H9 (cell line): ENCODE data around the gene ZNF784. TPM values are rescaled to one million over a fixed set of nuclear protein-coding genes. Genes with fewer than 3 reads are reported as not detected.
A peak's percentile ranks its signal among the peaks of the same experiment; 100 is the strongest.

Source experiments
- DNase-seq: peaks from one replicate; pipeline ENCODE4 v3.0.0-alpha.2; 2017
- H2AFZ ChIP-seq: one replicate; pipeline ENCODE4 v1.6.1; 2013; ENCODE audit warnings: mild to moderate bottlenecking, low read length, control low read depth, moderate library complexity
- H2AK5ac ChIP-seq: 2 replicates; pipeline ENCODE4 v1.6.1; 2013; ENCODE audit warnings: low read length, control low read depth, mixed read lengths; ENCODE audit not compliant: insufficient read length
- H2BK120ac ChIP-seq: one replicate; pipeline ENCODE4 v1.6.1; 2013; ENCODE audit warnings: low read depth, mild to moderate bottlenecking, low read length, control low read depth, inconsistent platforms; ENCODE audit not compliant: poor library complexity, severe bottlenecking
- H2BK12ac ChIP-seq: 2 replicates; pipeline ENCODE4 v1.6.1; 2013; ENCODE audit warnings: low read length, control low read depth, mixed read lengths, low read depth; ENCODE audit not compliant: insufficient read length
- H2BK15ac ChIP-seq: 2 replicates; pipeline ENCODE4 v1.6.1; 2013; ENCODE audit warnings: low read depth, low read length, control low read depth
- H2BK20ac ChIP-seq: one replicate; pipeline ENCODE4 v1.6.1; 2013; ENCODE audit warnings: low read depth, mild to moderate bottlenecking, low read length, control low read depth, inconsistent platforms; ENCODE audit not compliant: poor library complexity, severe bottlenecking
- H2BK5ac ChIP-seq: 2 replicates; pipeline ENCODE4 v1.6.1; 2013; ENCODE audit warnings: low read length, control low read depth, mixed read lengths; ENCODE audit not compliant: insufficient read length
- H3K14ac ChIP-seq: 2 replicates; pipeline ENCODE4 v1.6.1; 2013; ENCODE audit warnings: low read length, control low read depth; ENCODE audit not compliant: insufficient read depth
- H3K18ac ChIP-seq: 2 replicates; pipeline ENCODE4 v1.6.1; 2013; ENCODE audit warnings: low read depth, mild to moderate bottlenecking, mixed read lengths, low read length, control low read depth; ENCODE audit not compliant: insufficient read length
- H3K23ac ChIP-seq: 2 replicates; pipeline ENCODE4 v1.6.1; 2013; ENCODE audit warnings: low read length, control low read depth, mixed read lengths, low read depth; ENCODE audit not compliant: insufficient read length
- H3K23me2 ChIP-seq: 2 replicates; pipeline ENCODE4 v1.6.1; 2013; ENCODE audit warnings: low read depth, mild to moderate bottlenecking, mixed read lengths, low read length, control low read depth; ENCODE audit not compliant: insufficient read length, poor library complexity, severe bottlenecking
- H3K27ac ChIP-seq: 2 replicates; pipeline ENCODE4 v1.5.1; 2013; ENCODE audit warnings: low read length, control low read depth, mixed read lengths, low read depth; ENCODE audit not compliant: insufficient read length
- H3K27me3 ChIP-seq: 2 replicates; pipeline ENCODE4 v1.6.1; 2013; ENCODE audit warnings: low read length, control low read depth, inconsistent platforms; ENCODE audit not compliant: insufficient read depth
- H3K4ac ChIP-seq: 2 replicates; pipeline ENCODE4 v1.6.1; 2013; ENCODE audit warnings: low read depth, mild to moderate bottlenecking, control low read depth, inconsistent platforms, low read length, moderate library complexity
- H3K4me1 ChIP-seq: 2 replicates; pipeline ENCODE4 v1.6.1; 2013; ENCODE audit warnings: low read length, control low read depth, inconsistent platforms; ENCODE audit not compliant: insufficient read depth
- H3K4me2 ChIP-seq: 2 replicates; pipeline ENCODE4 v1.6.1; 2013; ENCODE audit warnings: low read length, control low read depth, mixed read lengths; ENCODE audit not compliant: insufficient read length, insufficient read depth
- H3K56ac ChIP-seq: 2 replicates; pipeline ENCODE4 v1.6.1; 2013; ENCODE audit warnings: low read depth, mild to moderate bottlenecking, mixed read lengths, low read length, control low read depth; ENCODE audit not compliant: insufficient read length
- H3K79me1 ChIP-seq: 2 replicates; pipeline ENCODE4 v1.6.1; 2013; ENCODE audit warnings: low read depth, mild to moderate bottlenecking, moderate library complexity, low read length, control low read depth, inconsistent platforms; ENCODE audit not compliant: insufficient read depth, poor library complexity, severe bottlenecking
- H3K79me2 ChIP-seq: 2 replicates; pipeline ENCODE4 v1.6.1; 2013; ENCODE audit warnings: low read length, control low read depth, inconsistent platforms; ENCODE audit not compliant: insufficient read depth
- H3K9ac ChIP-seq: 2 replicates; pipeline ENCODE4 v1.6.1; 2013; ENCODE audit warnings: low read length, control low read depth, mixed read lengths; ENCODE audit not compliant: insufficient read length; ENCODE audit errors: extremely low read depth
- H3K9me3 ChIP-seq: one replicate; pipeline ENCODE4 v1.6.1; 2013; ENCODE audit warnings: low read depth, low read length, inconsistent platforms; ENCODE audit not compliant: control insufficient read depth
- H3T11ph ChIP-seq: one replicate; pipeline ENCODE4 v1.6.1; 2013; ENCODE audit warnings: mild to moderate bottlenecking, low read length, control low read depth, inconsistent platforms
- H4K20me1 ChIP-seq: one replicate; pipeline ENCODE4 v1.6.1; 2013; ENCODE audit not compliant: control insufficient read depth, insufficient read length, insufficient read depth
- H4K5ac ChIP-seq: 2 replicates; pipeline ENCODE4 v1.6.1; 2013; ENCODE audit warnings: low read depth, mild to moderate bottlenecking, mixed read lengths, low read length, control low read depth; ENCODE audit not compliant: insufficient read length
- H4K8ac ChIP-seq: replicated peaks from 2 replicates; pipeline ENCODE4 v1.6.1; 2013; ENCODE audit warnings: low read length, control low read depth, mixed read lengths, low read depth; ENCODE audit not compliant: insufficient read length
- H4K91ac ChIP-seq: 2 replicates; pipeline ENCODE4 v1.6.1; 2013; ENCODE audit warnings: low read depth, mild to moderate bottlenecking, moderate library complexity, mixed read lengths, low read length, control low read depth; ENCODE audit not compliant: insufficient read length
- H3K27ac Mint-ChIP-seq, 3 experiments: 2 replicates in 2 of 3; 3 replicates in 1 of 3; pipeline ENCODE4 v1.8.0; 2020 to 2021; ENCODE audit warnings: mixed read lengths in 3 of 3, mild to moderate bottlenecking in 1 of 3, moderate library complexity in 1 of 3
- H3K27me3 Mint-ChIP-seq: 2 replicates; pipeline ENCODE4 v1.8.0; 2021; ENCODE audit warnings: low read depth, mild to moderate bottlenecking, moderate library complexity, mixed read lengths
- H3K36me3 Mint-ChIP-seq, 3 experiments: 2 replicates in 2 of 3; 3 replicates in 1 of 3; pipeline ENCODE4 v1.8.0; 2020 to 2021; ENCODE audit warnings: low read depth in 3 of 3, mixed read lengths in 3 of 3; ENCODE audit not compliant: insufficient read depth in 1 of 3
- H3K4me1 Mint-ChIP-seq, 2 experiments: 2 replicates each; pipeline ENCODE4 v1.8.0; 2020; ENCODE audit warnings: mixed read lengths in 2 of 2
- H3K4me3 Mint-ChIP-seq, 2 experiments: 2 replicates in 1 of 2; 3 replicates in 1 of 2; pipeline ENCODE4 v1.8.0; 2020 to 2021; ENCODE audit warnings: mild to moderate bottlenecking in 2 of 2, mixed read lengths in 2 of 2, moderate library complexity in 1 of 2
- H3K9me3 Mint-ChIP-seq, 2 experiments: 2 replicates in 1 of 2; 3 replicates in 1 of 2; pipeline ENCODE4 v1.8.0; 2020; ENCODE audit warnings: mild to moderate bottlenecking in 2 of 2, mixed read lengths in 2 of 2, moderate library complexity in 1 of 2
- WGBS: extraction: QIAGEN DNeasy Blood & Tissue Kit; methylation state at CpG from one replicate; pipeline ENCODE4 v1.1.7; 2013; ENCODE audit warnings: missing lambda C conversion rate, low lambda C conversion rate, mixed read lengths; ENCODE audit not compliant: insufficient read length; ENCODE audit errors: extremely low coverage; 5-methylcytosine and 5-hydroxymethylcytosine counted together
- total RNA-seq: library from RNA; stranded (reverse); gene quantifications from 2 replicates; pipeline ENCODE4 v1.2.1, GENCODE V29; 2021
- TF ChIP-seq, protein P1 (sequence below): fragments of 200-600 bp; sonication (generic); conservative IDR thresholded peaks from 3 replicates; pipeline ENCODE4 v1.8.0; 2021; ENCODE audit warnings: antibody characterized with exemption, mild to moderate bottlenecking

Gene ZNF784
- total RNA-seq, 1 experiment from 2014 or later = 10.7 TPM

DNA sequence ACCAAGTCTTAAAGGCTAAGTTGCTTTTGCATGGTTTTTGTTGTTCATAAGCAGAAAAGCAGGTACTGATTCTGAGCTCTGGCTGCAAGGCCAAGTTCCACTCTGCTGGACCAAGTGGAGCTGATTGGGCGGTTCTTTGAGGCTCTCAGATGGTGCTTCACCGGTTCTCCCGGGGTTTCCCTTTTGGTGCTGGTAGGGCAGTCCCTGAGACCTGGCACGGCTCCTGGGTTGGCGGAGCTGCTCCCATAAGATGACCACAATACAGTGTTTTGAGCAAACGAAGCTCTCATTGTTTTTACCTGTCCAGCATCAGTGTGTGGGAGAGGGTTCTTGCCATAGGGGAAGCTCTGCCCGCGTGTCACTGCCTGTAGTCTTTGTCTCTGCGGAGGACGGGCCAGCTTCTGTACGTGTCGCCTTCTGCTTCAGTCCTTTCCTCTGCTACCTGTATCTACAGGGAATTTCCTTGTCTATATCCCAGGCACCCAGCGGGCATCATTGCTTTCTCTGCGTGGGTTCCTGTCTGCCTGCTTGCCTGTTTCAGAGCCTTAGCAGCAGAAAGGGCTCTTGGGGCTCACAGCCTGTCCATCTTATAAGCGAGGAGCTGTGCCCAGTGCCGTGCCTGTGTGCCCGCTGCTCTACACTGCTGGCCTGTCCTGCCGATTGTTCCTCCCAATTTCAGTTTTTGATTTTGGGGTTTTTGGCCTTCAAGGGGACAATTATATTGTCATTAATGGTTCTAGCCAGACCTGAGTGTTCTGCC lies 32.8 kb upstream of the ZNF784 start:
- no peak overlapping the region for H3K18ac ChIP-seq
- H3K14ac ChIP-seq = no peak overlapping the region
- Mint-ChIP-seq H3K9me3 (peaks cover 0 to 3% of the 10 kb centered on the region in 2 experiments; a peak in 2 of 5 replicates), H3K36me3 (peaks cover 28 to 60% (median 43%) of the 10 kb centered on the region in 3 experiments), H3K27ac (peak overlapping the region; percentile 3 to 76 (median 15); a peak in 5 of 7 replicates), H3K4me3 (peak overlapping the region; percentile 93 to 94), H3K4me1 (peaks cover 25 to 31% of the 10 kb centered on the region in 2 experiments), H3K27me3 (no peaks in the 10 kb centered on the region; the same call in 1 of the 2 replicates)
- no peak overlapping the region for H2AK5ac ChIP-seq
- no peaks in the 10 kb centered on the region for H3K9me3 ChIP-seq
- no peak overlapping the region for H3K56ac ChIP-seq
- H3K4ac ChIP-seq = no peak overlapping the region
- H3K4me1 ChIP-seq = peaks cover 7% of the 10 kb centered on the region; the same call in 1 of the 2 replicates
- WGBS = no CpG with 5 or more reads among the region's 18 CpGs
- H2BK12ac ChIP-seq = no peak overlapping the region
- peaks cover 45% of the 10 kb centered on the region for H3K79me2 ChIP-seq
- no peak overlapping the region for H4K8ac ChIP-seq
- H3K79me1 ChIP-seq = no peaks in the 10 kb centered on the region
- no peak overlapping the region for H3K23ac ChIP-seq
- peak overlapping the region; percentile 63 for H3K9ac ChIP-seq
- no peak overlapping the region for H2AFZ ChIP-seq
- H2BK5ac ChIP-seq = no peak overlapping the region
- no peak overlapping the region for H2BK120ac ChIP-seq
- no peak overlapping the region for H2BK20ac ChIP-seq
- no peak for DNase-seq
- H3K4me2 ChIP-seq = peak overlapping the region; percentile 98
- H3K27me3 ChIP-seq = no peaks in the 10 kb centered on the region
- TF ChIP-seq, protein P1, sequence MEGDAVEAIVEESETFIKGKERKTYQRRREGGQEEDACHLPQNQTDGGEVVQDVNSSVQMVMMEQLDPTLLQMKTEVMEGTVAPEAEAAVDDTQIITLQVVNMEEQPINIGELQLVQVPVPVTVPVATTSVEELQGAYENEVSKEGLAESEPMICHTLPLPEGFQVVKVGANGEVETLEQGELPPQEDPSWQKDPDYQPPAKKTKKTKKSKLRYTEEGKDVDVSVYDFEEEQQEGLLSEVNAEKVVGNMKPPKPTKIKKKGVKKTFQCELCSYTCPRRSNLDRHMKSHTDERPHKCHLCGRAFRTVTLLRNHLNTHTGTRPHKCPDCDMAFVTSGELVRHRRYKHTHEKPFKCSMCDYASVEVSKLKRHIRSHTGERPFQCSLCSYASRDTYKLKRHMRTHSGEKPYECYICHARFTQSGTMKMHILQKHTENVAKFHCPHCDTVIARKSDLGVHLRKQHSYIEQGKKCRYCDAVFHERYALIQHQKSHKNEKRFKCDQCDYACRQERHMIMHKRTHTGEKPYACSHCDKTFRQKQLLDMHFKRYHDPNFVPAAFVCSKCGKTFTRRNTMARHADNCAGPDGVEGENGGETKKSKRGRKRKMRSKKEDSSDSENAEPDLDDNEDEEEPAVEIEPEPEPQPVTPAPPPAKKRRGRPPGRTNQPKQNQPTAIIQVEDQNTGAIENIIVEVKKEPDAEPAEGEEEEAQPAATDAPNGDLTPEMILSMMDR = no peak
- no peak overlapping the region for H2BK15ac ChIP-seq
- peaks cover 22% of the 10 kb centered on the region for H3K23me2 ChIP-seq
- H3T11ph ChIP-seq = no peak overlapping the region
- H4K5ac ChIP-seq = no peak overlapping the region
- no peak overlapping the region for H4K91ac ChIP-seq
- no peak overlapping the region for H3K27ac ChIP-seq
- peaks cover 4% of the 10 kb centered on the region for H4K20me1 ChIP-seq
